Measurements from ENCODE around the gene FNDC10.

Gene FNDC10

DNA sequence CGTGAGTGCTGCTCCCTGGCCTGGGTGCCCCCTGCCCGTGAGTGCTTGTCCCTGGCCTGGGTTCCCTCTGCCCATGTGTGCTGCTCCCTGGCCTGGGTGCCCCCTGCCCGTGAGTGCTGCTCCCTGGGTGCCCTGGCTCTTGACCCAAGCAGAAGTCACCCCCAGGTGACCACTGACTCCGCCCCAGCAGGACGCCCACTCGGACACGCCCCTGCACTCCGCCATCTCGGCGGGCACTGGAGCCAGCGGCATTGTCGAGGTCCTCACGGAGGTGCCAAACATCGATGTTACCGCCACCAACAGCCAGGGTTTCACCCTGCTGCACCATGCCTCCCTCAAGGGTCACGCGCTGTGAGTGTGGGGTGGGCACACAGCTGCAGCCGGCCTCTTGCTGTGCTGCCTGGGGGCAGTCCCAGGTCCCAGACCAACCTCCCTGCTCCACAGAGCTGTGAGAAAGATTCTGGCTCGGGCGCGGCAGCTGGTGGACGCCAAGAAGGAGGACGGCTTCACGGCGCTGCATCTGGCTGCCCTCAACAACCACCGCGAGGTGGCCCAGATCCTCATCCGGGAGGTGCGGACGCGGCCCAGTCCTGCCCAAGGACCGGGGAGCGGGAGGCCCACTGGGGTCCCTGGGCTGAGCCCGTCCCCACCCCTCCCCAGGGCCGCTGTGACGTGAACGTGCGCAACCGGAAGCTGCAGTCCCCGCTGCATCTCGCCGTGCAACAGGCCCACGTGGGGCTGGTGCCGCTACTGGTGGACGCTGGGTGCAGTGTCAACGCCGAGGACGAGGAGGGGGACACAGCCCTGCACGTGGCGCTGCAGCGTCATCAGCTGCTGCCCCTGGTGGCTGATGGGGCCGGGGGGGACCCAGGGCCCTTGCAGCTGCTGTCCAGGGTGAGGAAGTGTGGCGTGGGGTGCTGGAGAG, 28.2 kb upstream of the FNDC10 start:
- DNase-seq: no peak

DNA sequence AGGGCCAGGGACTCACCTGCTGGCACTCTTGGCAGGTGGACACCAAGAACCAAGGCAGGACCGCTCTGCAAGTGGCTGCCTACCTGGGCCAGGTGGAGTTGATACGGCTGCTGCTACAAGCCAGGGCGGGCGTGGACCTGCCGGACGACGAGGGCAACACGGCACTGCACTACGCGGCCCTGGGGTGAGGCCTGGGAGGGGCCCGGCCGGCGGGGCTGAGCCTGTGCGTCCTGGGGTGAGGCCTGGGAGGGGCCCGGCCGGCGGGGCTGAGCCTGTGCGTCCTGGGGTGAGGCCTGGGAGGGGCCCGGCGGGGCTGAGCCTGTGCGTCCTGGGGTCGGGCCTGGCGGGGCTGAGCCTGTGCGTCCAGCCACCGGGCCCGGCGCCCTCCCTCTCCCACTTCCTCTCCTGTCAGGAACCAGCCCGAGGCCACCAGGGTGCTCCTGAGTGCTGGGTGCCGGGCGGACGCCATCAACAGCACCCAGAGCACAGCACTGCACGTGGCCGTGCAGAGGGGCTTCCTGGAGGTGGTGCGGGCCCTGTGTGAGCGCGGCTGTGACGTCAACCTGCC, 27.4 kb upstream of the FNDC10 start:
- DNase-seq: no peak

DNA sequence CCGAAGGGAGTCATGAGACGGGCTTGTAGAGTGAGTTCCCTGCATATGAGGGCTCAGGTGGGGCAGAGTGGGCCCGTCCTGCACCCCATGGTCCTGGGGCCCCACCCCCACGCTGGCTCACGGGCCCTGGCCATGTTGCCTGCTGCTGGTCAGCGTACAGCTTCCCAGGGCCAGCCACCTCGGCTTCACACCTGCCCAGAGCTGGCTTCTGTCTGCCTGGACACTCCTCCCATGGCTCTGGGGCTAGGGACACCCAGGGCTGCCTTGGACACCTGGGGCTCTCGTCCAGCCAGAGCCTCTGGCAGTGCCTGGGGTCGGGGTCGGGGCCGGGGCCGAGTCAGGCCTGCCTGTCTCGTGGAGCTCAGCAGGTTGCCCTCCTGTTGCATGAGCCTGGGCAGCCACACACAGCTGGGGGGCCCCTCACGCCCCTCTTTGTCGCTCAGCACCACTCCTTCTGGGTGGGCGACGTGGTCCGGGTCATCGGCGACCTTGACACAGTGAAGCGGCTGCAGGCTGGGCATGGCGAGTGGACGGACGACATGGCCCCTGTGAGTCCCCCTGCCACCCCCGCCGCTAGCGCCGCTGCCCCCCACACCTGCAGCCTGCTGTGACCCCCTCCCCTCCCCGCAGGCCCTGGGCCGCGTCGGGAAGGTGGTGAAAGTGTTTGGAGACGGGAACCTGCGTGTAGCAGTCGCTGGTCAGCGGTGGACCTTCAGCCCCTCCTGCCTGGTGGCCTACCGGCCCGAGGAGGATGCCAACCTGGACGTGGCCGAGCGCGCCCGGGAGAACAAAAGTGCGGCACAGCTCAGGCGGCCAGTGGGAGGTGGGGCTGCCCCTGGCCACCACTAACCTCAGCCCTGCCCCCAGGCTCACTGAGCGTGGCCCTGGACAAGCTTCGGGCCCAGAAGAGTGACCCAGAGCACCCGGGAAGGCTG, 26.5 kb upstream of the FNDC10 start:
- no peak for DNase-seq

DNA sequence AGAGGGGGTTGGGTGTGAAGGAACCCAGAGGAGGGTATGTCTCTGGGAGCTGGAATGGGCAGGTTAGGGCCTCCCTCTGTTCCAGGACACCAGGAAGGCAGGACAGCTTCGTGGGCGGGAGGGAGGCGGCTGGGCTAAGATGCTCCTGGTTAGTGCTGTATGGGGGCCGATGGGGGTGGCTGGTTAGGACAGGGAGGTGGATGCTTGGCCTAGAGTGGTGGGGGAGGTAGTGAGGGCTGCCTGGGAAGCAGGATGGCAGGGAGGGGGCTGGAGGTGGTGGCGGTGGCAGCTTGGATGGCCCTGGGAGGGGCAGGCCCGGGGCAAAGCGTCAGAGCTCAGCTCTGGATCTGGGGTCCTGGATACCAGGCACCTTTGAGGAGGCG, 25.9 kb upstream of the FNDC10 start:
- DNase-seq: no peak

DNA sequence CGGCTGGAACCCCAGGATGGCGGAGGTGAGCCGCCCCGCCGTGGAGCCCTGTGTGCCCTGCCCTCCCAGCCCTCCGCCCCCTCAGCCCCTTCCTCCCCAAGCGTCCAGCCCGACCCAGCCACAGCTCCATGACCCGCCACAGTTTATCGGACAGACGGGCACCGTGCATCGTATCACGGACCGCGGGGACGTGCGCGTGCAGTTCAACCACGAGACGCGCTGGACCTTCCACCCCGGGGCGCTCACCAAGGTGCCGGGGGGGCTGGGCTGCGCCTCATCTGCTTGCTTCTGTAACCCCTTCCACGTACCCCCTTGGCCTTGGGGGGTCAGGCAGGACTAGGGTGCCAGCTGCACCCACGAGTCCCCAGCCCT, 25.5 kb upstream of the FNDC10 start:
- no peak for DNase-seq

DNA sequence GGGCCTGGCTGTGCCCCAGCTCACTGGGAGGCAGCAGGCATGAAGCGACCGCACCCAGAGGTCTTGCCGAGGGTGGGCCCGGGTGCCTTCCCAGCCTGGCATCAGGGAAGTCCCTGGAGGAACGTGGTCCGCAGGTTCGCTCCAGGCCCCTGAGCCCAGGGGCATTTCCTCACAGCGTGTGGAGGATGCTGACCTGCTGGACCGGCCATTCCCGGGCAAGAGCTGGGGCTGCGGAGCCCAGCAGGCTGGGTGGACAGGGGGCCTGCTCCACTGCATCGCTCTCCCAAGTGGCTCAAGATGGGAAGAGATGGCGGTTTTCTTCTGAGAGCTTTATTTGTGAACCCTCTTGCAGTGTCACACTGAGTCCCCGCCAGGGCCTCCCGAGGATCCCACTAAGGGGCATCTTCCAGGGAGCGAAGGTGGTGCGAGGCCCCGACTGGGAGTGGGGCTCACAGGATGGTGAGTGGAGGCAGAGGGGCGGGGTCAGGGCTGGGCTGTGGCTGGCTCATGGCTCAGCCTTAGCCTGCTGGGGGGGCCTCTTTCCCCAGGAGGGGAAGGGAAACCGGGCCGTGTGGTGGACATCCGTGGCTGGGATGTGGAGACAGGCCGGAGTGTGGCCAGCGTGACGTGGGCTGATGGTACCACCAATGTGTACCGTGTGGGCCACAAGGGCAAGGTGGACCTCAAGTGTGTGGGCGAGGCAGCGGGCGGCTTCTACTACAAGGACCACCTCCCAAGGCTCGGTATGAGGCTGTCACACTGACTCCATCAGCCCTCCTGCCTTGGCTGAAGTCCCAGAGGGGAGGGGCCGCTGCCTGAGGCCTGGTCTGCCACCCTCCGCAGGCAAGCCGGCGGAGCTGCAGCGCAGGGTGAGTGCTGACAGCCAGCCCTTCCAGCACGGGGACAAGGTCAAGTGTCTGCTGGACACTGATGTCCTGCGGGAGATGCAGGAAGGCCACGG, 24.8 kb upstream of the FNDC10 start:
- DNase-seq: no peak

DNA sequence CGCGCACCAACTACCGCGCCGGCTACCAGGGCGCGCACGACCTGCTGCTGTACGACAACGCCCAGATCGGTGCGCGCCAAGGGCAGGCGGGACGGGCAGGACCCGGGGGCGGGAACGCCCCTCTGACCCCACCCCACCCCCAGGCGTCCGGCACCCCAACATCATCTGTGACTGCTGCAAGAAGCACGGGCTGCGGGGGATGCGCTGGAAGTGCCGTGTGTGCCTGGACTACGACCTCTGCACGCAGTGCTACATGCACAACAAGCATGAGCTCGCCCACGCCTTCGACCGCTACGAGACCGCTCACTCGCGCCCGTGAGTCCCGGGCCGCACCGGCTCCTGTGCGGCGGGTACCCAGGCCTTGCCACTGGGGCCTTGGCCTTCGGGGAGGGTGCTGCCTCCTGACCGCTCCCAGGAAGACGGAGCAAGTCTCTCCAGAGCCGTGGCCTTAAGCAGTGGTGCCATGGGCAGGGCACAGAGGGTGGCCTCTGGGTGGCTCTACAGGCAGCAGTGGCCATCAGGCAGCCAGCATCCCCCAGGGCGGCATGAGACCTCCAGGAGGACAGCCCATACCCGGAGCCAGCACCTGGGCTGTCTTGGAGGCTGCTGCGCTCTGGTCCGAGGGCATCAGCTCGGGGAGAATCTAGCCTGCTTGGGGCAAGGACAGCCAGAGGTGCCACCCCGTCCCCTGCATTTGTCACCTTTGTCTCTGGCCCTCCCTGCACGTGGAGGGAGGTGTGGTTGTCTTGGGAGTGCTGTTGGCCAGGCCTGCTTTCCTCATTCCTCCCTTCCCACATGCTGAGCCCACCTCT, 23.9 kb upstream of the FNDC10 start:
- no peak for DNase-seq

DNA sequence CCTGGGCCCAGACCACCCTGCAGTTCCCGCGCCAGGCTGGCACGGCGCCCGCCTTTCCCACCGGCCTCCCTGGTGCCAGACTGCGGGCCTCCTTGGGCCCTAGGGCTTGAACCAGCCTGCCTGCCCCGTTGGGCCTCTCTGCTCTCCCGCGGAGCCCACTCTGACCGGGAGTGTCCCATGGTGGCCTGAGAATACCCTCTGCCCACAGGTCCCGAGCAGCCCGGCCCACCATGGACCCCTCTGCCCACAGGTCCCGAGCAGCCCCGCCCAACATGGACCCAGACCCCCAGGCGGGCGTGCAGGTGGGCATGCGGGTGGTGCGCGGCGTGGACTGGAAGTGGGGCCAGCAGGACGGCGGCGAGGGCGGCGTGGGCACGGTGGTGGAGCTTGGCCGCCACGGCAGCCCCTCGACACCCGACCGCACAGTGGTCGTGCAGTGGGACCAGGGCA, 23.3 kb upstream of the FNDC10 start:
- DNase-seq: no peak

DNA sequence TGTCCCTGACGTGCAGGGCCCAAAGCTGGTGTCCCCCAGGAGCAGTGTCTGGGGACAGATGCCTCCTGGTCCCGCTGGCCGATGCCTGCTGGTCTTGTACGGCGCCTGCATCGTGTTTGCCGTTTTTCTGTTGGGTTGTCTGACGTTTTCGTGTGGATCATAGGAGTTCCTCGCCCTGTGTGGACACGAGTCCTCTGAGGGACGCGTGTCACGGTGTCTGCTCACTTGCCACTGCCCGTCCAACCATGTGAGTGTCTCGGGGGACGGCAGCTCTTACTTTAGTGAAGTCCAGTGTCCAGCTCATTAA, 22.8 kb upstream of the FNDC10 start:
- no peak for DNase-seq

DNA sequence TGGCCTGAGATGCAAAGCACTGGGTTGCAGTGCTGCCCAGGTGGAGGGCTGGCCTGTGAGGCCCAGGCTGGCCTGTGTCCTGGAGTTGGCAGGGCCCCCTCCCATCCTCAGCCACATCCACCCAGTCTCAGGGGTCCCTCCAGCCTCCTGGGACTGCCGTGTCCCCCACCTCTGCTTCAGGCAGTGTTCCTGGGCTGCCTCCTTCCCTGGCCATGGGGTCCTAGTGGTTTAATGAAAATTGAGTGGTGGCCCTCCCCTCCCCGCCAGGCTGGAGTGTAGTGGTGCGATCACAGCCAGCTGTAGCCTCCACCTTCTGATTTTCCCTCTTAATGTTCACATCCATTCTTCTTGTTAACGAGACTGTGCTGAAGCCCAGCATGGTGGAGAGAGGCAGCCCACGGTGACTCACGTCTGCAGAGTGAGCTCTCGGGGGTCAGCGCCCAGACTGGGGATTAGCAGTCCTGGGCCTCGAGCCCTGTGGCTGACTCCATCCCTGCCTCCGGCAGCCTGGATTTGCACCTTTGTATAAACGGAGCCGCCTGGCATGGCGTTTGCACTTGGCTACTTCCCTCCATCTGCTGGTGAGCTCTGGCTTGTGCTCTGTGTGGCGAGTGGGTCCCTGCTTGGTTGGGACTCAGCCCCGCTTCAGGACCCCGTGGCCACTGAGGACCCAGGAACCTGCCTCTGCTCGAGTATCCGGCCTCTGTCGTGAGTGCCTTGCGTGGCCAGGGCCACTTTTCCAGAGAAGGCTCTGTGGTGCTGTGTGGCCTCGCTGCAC, 22.3 kb upstream of the FNDC10 start:
- DNase-seq: no peak

DNA sequence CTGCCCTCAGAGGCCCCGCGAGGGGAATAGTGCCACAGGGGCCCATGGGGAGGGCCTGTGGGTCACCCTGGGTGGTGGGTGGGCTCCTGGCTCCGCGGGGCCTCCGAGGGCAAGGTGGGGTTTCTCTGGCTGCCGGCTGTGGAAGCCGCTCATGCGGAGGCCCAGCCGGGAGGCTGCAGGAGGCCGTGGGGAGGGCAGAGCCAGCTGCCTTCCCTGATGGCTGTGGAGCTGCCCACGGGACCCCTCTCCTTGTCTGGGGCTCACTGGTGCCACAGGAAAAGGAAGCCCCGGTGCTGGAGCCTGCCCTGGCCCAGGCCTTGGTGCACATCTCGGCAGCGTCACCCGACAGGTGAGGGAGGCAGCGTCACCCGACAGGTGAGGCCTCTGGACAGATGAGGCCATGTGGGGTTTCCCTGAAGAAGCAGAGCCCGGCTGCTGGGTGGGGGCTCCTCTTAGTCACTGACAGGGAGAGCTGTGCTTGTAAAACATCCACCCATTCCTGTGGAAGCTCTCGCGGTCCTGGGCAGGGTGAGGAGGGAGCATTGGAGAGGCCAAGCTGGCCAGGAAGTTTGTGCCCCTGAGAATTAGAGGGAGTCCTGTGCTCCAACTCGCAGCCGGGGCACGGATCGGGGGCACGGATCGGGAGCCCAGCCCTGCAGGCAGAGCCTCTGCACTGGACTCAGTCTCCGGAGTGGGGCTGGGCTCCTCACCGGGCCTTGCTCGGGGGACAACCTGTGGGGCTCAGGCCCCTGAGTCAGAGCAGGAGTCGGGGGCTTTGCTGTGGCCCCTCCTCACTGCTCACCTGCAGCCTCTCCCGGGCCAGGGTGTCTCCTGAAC, 21.5 kb upstream of the FNDC10 start:
- no peak for DNase-seq

DNA sequence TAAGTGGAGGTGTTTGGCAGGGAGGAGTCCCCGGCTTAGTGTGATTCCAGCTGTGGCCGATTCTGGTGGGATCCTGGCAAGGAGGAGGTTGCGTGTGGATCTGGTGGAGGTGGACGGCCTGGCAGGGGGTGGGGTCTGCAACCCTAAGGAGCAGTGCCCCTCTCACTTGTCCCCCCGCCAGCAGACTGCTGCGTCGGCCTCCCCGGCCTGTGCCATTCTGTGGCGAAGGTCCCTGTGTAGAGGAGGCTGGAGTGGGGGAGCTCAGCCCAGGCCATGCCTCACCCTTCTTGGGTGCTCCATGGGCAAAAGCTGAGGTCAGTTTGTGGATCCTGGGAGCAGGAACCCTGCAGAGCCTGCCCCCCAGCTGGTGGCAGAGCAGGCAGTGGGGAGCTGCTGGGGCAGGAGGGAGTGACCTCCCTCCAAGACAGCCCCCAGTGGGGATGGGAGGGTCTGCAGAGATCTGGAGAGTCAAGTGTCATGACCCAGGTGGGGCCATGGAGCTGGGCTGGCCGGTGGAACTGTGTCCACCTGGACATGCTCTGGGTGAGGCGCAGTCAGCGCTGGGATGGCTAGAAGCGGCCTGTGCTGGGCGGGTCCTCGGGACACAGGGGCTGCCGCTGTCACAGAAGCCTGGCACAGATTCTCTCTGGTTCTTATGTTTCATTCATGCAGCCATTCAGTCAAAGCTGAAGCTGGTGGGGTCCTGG, 20.7 kb upstream of the FNDC10 start:
- DNase-seq: no peak

DNA sequence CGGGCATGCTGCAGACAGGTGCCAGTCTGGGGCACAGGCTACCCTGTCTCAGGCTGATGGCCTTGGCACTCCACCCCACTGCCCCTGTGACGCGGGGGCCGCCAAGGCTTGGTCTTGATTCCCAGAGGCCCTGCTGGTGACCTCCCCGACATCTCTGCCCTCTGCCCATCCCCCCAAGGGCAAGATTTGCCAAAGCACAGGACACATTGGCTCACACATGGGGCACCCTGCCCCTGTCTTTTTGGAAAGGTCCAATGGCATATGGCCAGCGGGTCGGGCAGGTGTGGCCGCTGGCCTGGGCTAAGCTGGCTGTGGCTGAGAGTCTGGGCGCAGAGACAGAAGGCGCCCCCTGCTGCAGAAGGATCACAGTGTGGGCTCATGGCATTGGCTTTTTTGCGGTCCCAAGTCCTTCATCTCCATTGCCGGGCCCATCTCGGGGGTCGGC, 20.0 kb upstream of the FNDC10 start:
- no peak for DNase-seq

DNA sequence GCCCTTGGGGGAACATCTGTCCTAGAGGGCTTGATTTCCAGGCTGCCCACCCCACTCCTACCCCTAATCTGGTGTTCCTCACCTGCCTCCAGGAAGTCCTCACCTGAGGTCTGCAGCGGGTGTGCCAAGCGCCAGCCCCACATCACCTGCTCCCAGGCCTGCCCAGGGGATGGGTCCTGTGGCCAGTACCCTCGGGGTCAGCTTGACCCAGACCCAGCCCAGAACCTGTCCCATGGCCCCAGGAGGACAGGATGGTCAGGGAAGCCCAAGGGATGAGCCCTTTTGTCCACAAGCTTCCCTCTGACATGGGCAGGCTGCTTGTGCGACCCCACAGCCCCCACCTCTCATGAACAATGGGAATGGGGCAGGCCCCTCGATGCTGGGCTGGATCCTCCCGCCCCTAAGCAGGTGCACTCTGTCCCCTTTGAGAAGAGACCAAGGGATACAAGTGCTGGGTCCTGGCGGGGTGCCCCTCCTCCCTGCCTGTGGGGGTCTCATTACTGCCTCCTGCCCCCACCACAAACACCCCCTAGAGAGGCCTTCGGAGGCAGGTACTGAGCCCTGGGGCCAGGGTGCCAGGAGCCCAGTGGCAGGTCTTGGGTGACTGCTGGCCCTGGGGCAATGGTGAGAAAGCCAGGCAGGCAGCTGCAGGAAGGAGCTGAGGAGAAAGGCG, 18.6 kb upstream of the FNDC10 start:
- DNase-seq: no peak

DNA sequence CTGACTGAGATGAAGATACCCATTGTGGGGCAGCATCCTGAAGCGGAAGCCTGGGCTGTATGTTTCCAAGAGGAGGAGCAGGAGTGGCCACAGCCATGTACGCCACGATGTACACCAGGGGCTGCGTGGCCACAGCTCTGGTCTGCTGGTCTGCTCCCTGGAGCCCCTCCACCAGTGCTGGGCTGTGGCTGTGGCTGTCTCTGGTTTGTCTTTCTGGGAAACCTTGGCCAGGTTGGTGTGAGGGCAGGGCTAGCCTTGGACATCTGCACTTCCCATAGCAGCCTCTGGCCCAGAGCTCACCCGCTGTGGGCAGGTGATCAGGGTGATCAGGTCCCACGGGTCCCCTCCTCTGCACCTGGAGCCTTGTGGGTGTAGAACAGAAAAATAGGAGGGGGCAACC, 18.0 kb upstream of the FNDC10 start:
- DNase-seq: no peak

DNA sequence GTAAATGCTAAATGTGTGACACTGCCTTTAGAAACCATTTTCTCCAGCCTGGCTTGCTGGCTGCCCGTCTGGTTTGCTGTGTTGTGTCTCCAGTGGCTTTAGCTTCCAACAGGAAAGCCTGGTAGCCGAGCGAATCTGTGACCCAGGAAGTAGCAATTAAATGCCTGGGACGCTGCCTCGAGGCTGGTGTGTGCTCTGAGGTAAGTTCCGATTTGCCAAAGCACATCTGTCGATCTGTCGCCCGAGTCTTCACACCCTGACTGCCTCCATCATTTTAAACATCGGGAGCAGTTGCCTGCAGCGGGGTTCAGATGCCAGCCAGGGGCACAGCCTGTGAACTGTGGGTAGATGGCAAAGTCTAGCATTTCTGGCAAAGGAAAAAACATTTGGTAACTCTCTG, 17.6 kb upstream of the FNDC10 start:
- no peak for DNase-seq

DNA sequence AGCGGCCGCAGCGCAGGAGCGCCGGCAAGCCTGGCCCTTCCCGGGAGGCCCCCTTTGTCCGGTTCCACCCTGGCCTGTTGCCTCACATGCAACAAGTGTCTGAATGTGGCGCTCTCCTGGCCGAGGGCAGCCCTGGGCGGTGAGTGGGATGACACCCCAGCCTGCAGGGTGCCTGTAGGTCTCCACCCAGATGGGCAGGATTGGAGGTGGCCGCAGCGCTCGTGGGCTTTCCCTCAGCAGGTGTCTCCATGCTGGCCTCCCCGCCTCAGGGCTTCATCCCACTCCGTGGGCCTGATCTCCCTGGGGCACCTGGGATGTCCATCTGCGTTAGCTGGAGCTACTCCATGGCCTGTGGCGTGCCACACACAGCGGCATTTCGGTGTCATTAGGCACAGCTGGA, 16.9 kb upstream of the FNDC10 start:
- no peak for DNase-seq

DNA sequence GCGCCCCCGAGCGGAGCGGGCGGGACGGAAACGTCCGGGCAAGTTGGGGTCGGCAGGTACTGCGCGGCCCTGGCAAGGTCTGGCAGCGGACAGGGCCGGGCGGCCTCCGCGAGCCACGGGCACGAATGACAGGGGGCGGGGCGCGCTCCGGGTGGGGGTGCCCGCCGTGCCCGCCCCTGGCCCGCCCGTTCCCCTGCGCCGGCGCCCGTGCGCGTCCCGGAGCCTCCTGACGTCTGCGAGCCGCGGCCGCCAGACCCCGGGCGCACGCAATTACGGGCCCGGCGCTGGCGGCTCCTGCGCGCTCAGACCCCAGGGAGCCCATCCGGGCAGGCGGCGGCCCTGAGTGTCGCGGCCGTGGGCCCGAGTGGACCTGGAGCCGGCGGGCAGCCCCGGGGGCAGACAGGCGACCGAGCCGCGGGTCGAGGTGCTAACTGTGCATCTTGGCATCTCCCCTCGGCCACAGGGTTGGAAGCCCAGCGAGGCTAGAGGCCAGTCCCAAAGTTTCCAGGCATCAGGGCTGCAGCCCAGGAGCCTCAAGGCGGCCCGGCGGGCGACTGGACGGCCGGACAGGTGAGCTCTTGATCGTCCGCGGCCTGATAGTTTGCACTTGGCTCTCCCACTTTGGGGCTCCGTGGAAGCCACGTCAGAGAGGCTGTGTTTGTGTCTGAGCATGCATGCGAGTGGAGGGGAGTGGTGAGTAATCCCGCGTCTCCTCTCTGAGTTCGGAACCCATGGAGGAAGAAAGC, 16.3 kb upstream of the FNDC10 start:
- peak; percentile 57 for DNase-seq

Measured in stimulated activated CD8-positive, alpha-beta memory T cell treated with anti-CD3 and anti-CD28 coated beads, Interleukin-4, amount 100 ng/mL, for 48 hours (primary cell).